Measurements from ENCODE around the gene PITX2. TPM values are rescaled to one million over a fixed set of nuclear protein-coding genes. Genes with fewer than 3 reads are reported as not detected.

Gene PITX2
- total and polyA plus RNA-seq, 2 of the 13 experiments (the other 11 are each of a cell fraction or from before 2014, with no cell fraction given): not detected

- peak; percentile 30; the same call in 1 of the 2 replicates for TF ChIP-seq YEATS4 (CRISPR knock-in tag; IDR thresholded peaks at IDR 0.05; ENCODE audit: borderline replicate concordance)
- no peak for TF ChIP-seq GABPA (IDR thresholded peaks at IDR 0.05; ENCODE audit: low read depth, low read length)
- peak; percentile 61 for TF ChIP-seq GABPA (CRISPR knock-in tag; IDR thresholded peaks at IDR 0.05; ENCODE audit: low read depth)
- no peak for TF ChIP-seq NR2F6 (IDR thresholded peaks at IDR 0.05)
- peak; percentile 47 for TF ChIP-seq NR2F6 (CRISPR knock-in tag; IDR thresholded peaks at IDR 0.05)
- peak; percentile 54; the same call in 1 of the 2 replicates for TF ChIP-seq ZGPAT (CRISPR knock-in tag; IDR thresholded peaks at IDR 0.05)
- TF ChIP-seq GATAD1 (CRISPR knock-in tag; IDR thresholded peaks at IDR 0.05): 0 out of 2 replicates have a peak, but pooled peaks have one; percentile 29
- peak; percentile 70 for TF ChIP-seq SALL1 (CRISPR knock-in tag; IDR thresholded peaks at IDR 0.05)
- TF ChIP-seq MIER3 (CRISPR knock-in tag; IDR thresholded peaks at IDR 0.05; ENCODE audit: borderline replicate concordance): 0 out of 2 replicates have a peak, but pooled peaks have one; percentile 22
- TF ChIP-seq KAT8 (CRISPR knock-in tag; IDR thresholded peaks at IDR 0.05): 0 out of 2 replicates have a peak, but pooled peaks have one; percentile 26
- TF ChIP-seq KLF15 (CRISPR knock-in tag; IDR thresholded peaks at IDR 0.05; ENCODE audit: borderline replicate concordance): no peak
- TF ChIP-seq HOMEZ (CRISPR knock-in tag; IDR thresholded peaks at IDR 0.05; ENCODE audit: low read depth): peak; percentile 91
- TF ChIP-seq FOXP1 (IDR thresholded peaks at IDR 0.05): no peak
- TF ChIP-seq FOXP1 (CRISPR knock-in tag; IDR thresholded peaks at IDR 0.05): peak; percentile 44
- 0 out of 2 replicates have a peak, but pooled peaks have one; percentile 22 for TF ChIP-seq CREB1 (IDR thresholded peaks at IDR 0.05)
- TF ChIP-seq CREB1 (CRISPR knock-in tag; IDR thresholded peaks at IDR 0.05): peak; percentile 62
- peak; percentile 56; the same call in 1 of the 2 replicates for TF ChIP-seq KDM6A (CRISPR knock-in tag; IDR thresholded peaks at IDR 0.05; ENCODE audit: low read depth)
- TF ChIP-seq MIXL1 (CRISPR knock-in tag; IDR thresholded peaks at IDR 0.05): peak; percentile 76
- peak; percentile 65; the same call in 1 of the 2 replicates for TF ChIP-seq RXRB (CRISPR knock-in tag; IDR thresholded peaks at IDR 0.05; ENCODE audit: borderline replicate concordance)
- TF ChIP-seq RERE (CRISPR knock-in tag; IDR thresholded peaks at IDR 0.05; ENCODE audit: low read depth): no peak
- TF ChIP-seq NR1H2 (CRISPR knock-in tag; IDR thresholded peaks at IDR 0.05; ENCODE audit: borderline replicate concordance, low read depth): no peak
Measured at GRCh38 chr4:110644008-110644407, 21.1 kb upstream of the PITX2 start (continued).
